ENCODE results near the gene FDPS.

GRCh38 chr1:155260276-155260675, 48.4 kb upstream of the FDPS start:
- TF ChIP-seq CTCF (conservative IDR thresholded peaks at IDR 0.05 in 1 of 2, IDR thresholded peaks at IDR 0.05 in 1 of 2; ENCODE audit: extremely low read depth in 1 of 2, insufficient read depth in 1 of 2, low read depth in 1 of 2, low read length in 2 of 2) (no peak), EZH2 (IDR thresholded peaks at IDR 0.05; ENCODE audit: borderline replicate concordance, low read length) (no peak)

All from mammary epithelial cell (primary cell).